ENCODE measurements around the gene SCP2D1.

The SCP2D1 gene

GRCh38 chr20:18815194-18815942, 1.8 kb downstream of the SCP2D1 start:
- Histone ChIP-seq H3K4me3 (ENCODE audit: low read length) (no peak overlapping the region), H3K36me3 (ENCODE audit: insufficient read depth, low read length) (no peaks in the 10 kb centered on the region), H3K4me1 (ENCODE audit: control insufficient read depth, insufficient read depth, low read length) (no peaks in the 10 kb centered on the region), H3K27me3 (ENCODE audit: control insufficient read depth, insufficient read depth, low read length) (no peaks in the 10 kb centered on the region), H3K9ac (ENCODE audit: low read depth, low read length) (no peak overlapping the region), H3K4me2 (ENCODE audit: low read length) (no peak overlapping the region), H3K9me3 (replicated peaks; ENCODE audit: low read length) (no peaks in the 10 kb centered on the region)

GRCh38 chr20:18822832-18823231, 9.2 kb downstream of the SCP2D1 start:
- H3K9me3 ChIP-seq (replicated peaks; ENCODE audit: low read length) = no peaks in the 10 kb centered on the region
- no peaks in the 10 kb centered on the region for H3K36me3 ChIP-seq (ENCODE audit: insufficient read depth, low read length)
- H3K9ac ChIP-seq (ENCODE audit: low read depth, low read length) = no peak overlapping the region
- no peak overlapping the region for H3K4me2 ChIP-seq (ENCODE audit: low read length)
- H3K4me3 ChIP-seq (ENCODE audit: low read length) = no peak overlapping the region
- no peaks in the 10 kb centered on the region for H3K4me1 ChIP-seq (ENCODE audit: control insufficient read depth, insufficient read depth, low read length)
- no peaks in the 10 kb centered on the region for H3K27me3 ChIP-seq (ENCODE audit: control insufficient read depth, insufficient read depth, low read length)

- Histone ChIP-seq H3K9ac (ENCODE audit: low read depth, low read length) (no peak overlapping the region), H3K36me3 (ENCODE audit: insufficient read depth, low read length) (no peaks in the 10 kb centered on the region), H3K27me3 (ENCODE audit: control insufficient read depth, insufficient read depth, low read length) (no peaks in the 10 kb centered on the region), H3K4me2 (ENCODE audit: low read length) (no peak overlapping the region), H3K4me3 (ENCODE audit: low read length) (no peak overlapping the region), H3K9me3 (replicated peaks; ENCODE audit: low read length) (no peaks in the 10 kb centered on the region), H3K4me1 (ENCODE audit: control insufficient read depth, insufficient read depth, low read length) (no peaks in the 10 kb centered on the region)
These were observed 18.4 kb downstream of the SCP2D1 start for GRCh38 chr20:18831830-18832499.

GRCh38 chr20:18832546-18833200, 19.1 kb downstream of the SCP2D1 start:
- Histone ChIP-seq H3K4me3 (ENCODE audit: low read length) (no peak overlapping the region), H3K9ac (ENCODE audit: low read depth, low read length) (no peak overlapping the region), H3K4me1 (ENCODE audit: control insufficient read depth, insufficient read depth, low read length) (no peaks in the 10 kb centered on the region), H3K36me3 (ENCODE audit: insufficient read depth, low read length) (no peaks in the 10 kb centered on the region), H3K9me3 (replicated peaks; ENCODE audit: low read length) (no peaks in the 10 kb centered on the region), H3K4me2 (ENCODE audit: low read length) (no peak overlapping the region), H3K27me3 (ENCODE audit: control insufficient read depth, insufficient read depth, low read length) (no peaks in the 10 kb centered on the region)

- H3K36me3 ChIP-seq (ENCODE audit: insufficient read depth, low read length) = no peaks in the 10 kb centered on the region
- H3K9me3 ChIP-seq (replicated peaks; ENCODE audit: low read length) = no peaks in the 10 kb centered on the region
- H3K4me3 ChIP-seq (ENCODE audit: low read length) = no peak overlapping the region
- H3K9ac ChIP-seq (ENCODE audit: low read depth, low read length) = no peak overlapping the region
- H3K27me3 ChIP-seq (ENCODE audit: control insufficient read depth, insufficient read depth, low read length) = no peaks in the 10 kb centered on the region
- no peak overlapping the region for H3K4me2 ChIP-seq (ENCODE audit: low read length)
- H3K4me1 ChIP-seq (ENCODE audit: control insufficient read depth, insufficient read depth, low read length) = no peaks in the 10 kb centered on the region
These were observed 22.1 kb downstream of the SCP2D1 start for GRCh38 chr20:18835466-18836256.

- Histone ChIP-seq H3K4me1 (ENCODE audit: control insufficient read depth, insufficient read depth, low read length) (no peaks in the 10 kb centered on the region), H3K9me3 (replicated peaks; ENCODE audit: low read length) (no peaks in the 10 kb centered on the region), H3K4me2 (ENCODE audit: low read length) (no peak overlapping the region), H3K9ac (ENCODE audit: low read depth, low read length) (no peak overlapping the region), H3K27me3 (ENCODE audit: control insufficient read depth, insufficient read depth, low read length) (no peaks in the 10 kb centered on the region), H3K4me3 (ENCODE audit: low read length) (no peak overlapping the region), H3K36me3 (ENCODE audit: insufficient read depth, low read length) (no peaks in the 10 kb centered on the region)
These were observed 24.1 kb downstream of the SCP2D1 start for GRCh38 chr20:18837718-18838117.

GRCh38 chr20:18839507-18840247, 26.1 kb downstream of the SCP2D1 start:
- Histone ChIP-seq H3K9me3 (replicated peaks; ENCODE audit: low read length) (no peaks in the 10 kb centered on the region), H3K36me3 (ENCODE audit: insufficient read depth, low read length) (no peaks in the 10 kb centered on the region), H3K4me1 (ENCODE audit: control insufficient read depth, insufficient read depth, low read length) (no peaks in the 10 kb centered on the region), H3K9ac (ENCODE audit: low read depth, low read length) (no peak overlapping the region), H3K4me2 (ENCODE audit: low read length) (no peak overlapping the region), H3K27me3 (ENCODE audit: control insufficient read depth, insufficient read depth, low read length) (no peaks in the 10 kb centered on the region), H3K4me3 (ENCODE audit: low read length) (no peak overlapping the region)

GRCh38 chr20:18840248-18840645, 26.7 kb downstream of the SCP2D1 start:
- Histone ChIP-seq H3K4me1 (ENCODE audit: control insufficient read depth, insufficient read depth, low read length) (no peaks in the 10 kb centered on the region), H3K9me3 (replicated peaks; ENCODE audit: low read length) (no peaks in the 10 kb centered on the region), H3K4me3 (ENCODE audit: low read length) (no peak overlapping the region), H3K36me3 (ENCODE audit: insufficient read depth, low read length) (no peaks in the 10 kb centered on the region), H3K4me2 (ENCODE audit: low read length) (no peak overlapping the region), H3K27me3 (ENCODE audit: control insufficient read depth, insufficient read depth, low read length) (no peaks in the 10 kb centered on the region), H3K9ac (ENCODE audit: low read depth, low read length) (no peak overlapping the region)

GRCh38 chr20:18845017-18845416, 31.4 kb downstream of the SCP2D1 start:
- Histone ChIP-seq H3K27me3 (ENCODE audit: control insufficient read depth, insufficient read depth, low read length) (no peaks in the 10 kb centered on the region), H3K9me3 (replicated peaks; ENCODE audit: low read length) (no peaks in the 10 kb centered on the region), H3K4me3 (ENCODE audit: low read length) (no peak overlapping the region), H3K9ac (ENCODE audit: low read depth, low read length) (no peak overlapping the region), H3K36me3 (ENCODE audit: insufficient read depth, low read length) (no peaks in the 10 kb centered on the region), H3K4me1 (ENCODE audit: control insufficient read depth, insufficient read depth, low read length) (no peaks in the 10 kb centered on the region), H3K4me2 (ENCODE audit: low read length) (no peak overlapping the region)

- H3K9ac ChIP-seq (ENCODE audit: low read depth, low read length) = no peak overlapping the region
- H3K36me3 ChIP-seq (ENCODE audit: insufficient read depth, low read length) = no peaks in the 10 kb centered on the region
- H3K9me3 ChIP-seq (replicated peaks; ENCODE audit: low read length) = no peaks in the 10 kb centered on the region
- H3K4me3 ChIP-seq (ENCODE audit: low read length) = no peak overlapping the region
- no peaks in the 10 kb centered on the region for H3K27me3 ChIP-seq (ENCODE audit: control insufficient read depth, insufficient read depth, low read length)
- H3K4me2 ChIP-seq (ENCODE audit: low read length) = no peak overlapping the region
- no peaks in the 10 kb centered on the region for H3K4me1 ChIP-seq (ENCODE audit: control insufficient read depth, insufficient read depth, low read length)
These were observed 33.7 kb downstream of the SCP2D1 start for GRCh38 chr20:18847226-18847755.

Measured in skeletal muscle satellite cell (primary cell).